Heart right ventricle (tissue), 16 donors: ENCODE results near the gene HIVEP3. TPM values are rescaled to one million over a fixed set of nuclear protein-coding genes. Genes with fewer than 3 reads are reported as not detected.

Experiments
- ATAC-seq, 8 donors: fragments of 200-7000 bp; cut with Tn5 transposase; one replicate each; pipeline ENCODE4 v1.9.1; 2020; ENCODE audit warnings: mild to moderate bottlenecking in 8 of 8, moderate library complexity in 8 of 8, moderate number of reproducible peaks in 1 of 8
- DNase-seq, 2 donors: peaks; one replicate each; pipeline ENCODE4 v3.0.0-alpha.2; 2020
- H3K27ac ChIP-seq, 10 donors: fragments of 200-600 bp; sonication (generic) in 2 of 10; one replicate each; pipeline versions ENCODE4 v1.5.0 to v1.8.0; 2020 to 2022; ENCODE audit warnings: mild to moderate bottlenecking in 3 of 10
- H3K27me3 ChIP-seq, 7 donors: fragments of 200-600 bp; one replicate each; pipeline ENCODE4 v1.8.0; 2021 to 2022; ENCODE audit warnings: mild to moderate bottlenecking in 2 of 7
- H3K36me3 ChIP-seq, 9 donors: fragments of 200-600 bp; sonication (generic) in 1 of 9; one replicate each; pipeline versions ENCODE4 v1.5.0 to v1.8.0; 2020 to 2022; ENCODE audit warnings: mild to moderate bottlenecking in 2 of 9
- H3K4me1 ChIP-seq, 9 donors: fragments of 200-600 bp; sonication (generic) in 1 of 9; one replicate each; pipeline versions ENCODE4 v1.5.0 to v1.8.0; 2020 to 2022; ENCODE audit warnings: mild to moderate bottlenecking in 4 of 9
- H3K4me3 ChIP-seq, 10 donors: fragments of 200-600 bp; sonication (generic) in 2 of 10; one replicate each; pipeline versions ENCODE4 v1.5.0 to v1.8.0; 2020 to 2022; ENCODE audit warnings: mild to moderate bottlenecking in 7 of 10, moderate library complexity in 2 of 10
- H3K9me3 ChIP-seq, 11 donors: fragments of 200-600 bp in 10 of 11; sonication (generic) in 2 of 11; one replicate each; pipeline versions ENCODE4 v1.5.0 to v1.8.0; 2013 to 2022; ENCODE audit warnings: mild to moderate bottlenecking in 2 of 11, control low read depth in 1 of 11, moderate library complexity in 1 of 11
- WGBS, 2 donors: extraction: QIAGEN DNeasy Blood & Tissue Kit; methylation state at CpG; one replicate each; pipeline ENCODE4 v1.1.7; 2013; ENCODE audit warnings: inconsistent platforms in 1 of 2; 5-methylcytosine and 5-hydroxymethylcytosine counted together
- intact Hi-C, 10 donors: fragments of 100-400 bp; cut with DNase I; formaldehyde crosslinking; loops; one replicate each; pipeline versions ENCODE4 v1.11.1 to v1.14.2; 2022
- polyA plus RNA-seq, 2 donors: library from polyadenylated mRNA; stranded (reverse); fragments of 200-250 nt; gene quantifications; one replicate each; pipeline ENCODE4 v1.2.3, GENCODE V29; 2013
- total RNA-seq, 10 donors: library from RNA; stranded (reverse); fragmentation: NEBNext Ultra II Directional in 3 of 10; extraction: Animal tissue kit (Norgen Biotek cat#: 25700) in 3 of 10; gene quantifications; one replicate each; pipeline versions ENCODE4 v1.2.1 to v1.2.4, GENCODE V29; 2021 to 2023
- TF ChIP-seq, protein P1 (sequence below), 9 donors: fragments of 200-600 bp; sonication (generic) in 2 of 9; IDR thresholded peaks; one replicate each; pipeline versions ENCODE4 v1.5.0 to v1.8.0; 2021 to 2022; ENCODE audit warnings: antibody characterized with exemption in 9 of 9, mild to moderate bottlenecking in 5 of 9, moderate library complexity in 1 of 9
- donor health status: Arrhythmogenic right ventricular cardiomyopathy.
- donor health status: ischemic (EF 13 %, LVEDD 7.1; RV severe dilation, severe dysfunction).
- donor health status: healthy with polysubstance abuse.
- donor health status: DM: no; HTN: yes; CAD: no.
- donor health status: DM: no; HTN: no; CAD: no.
- donor health status: ischemic (EF 25% LVEDD 6.9; RV normal size, moderate dysfunction).
- donor health status: ischemic (EF 25% LVEDD 5.7; RV mildly dilated, moderate dysfunction).
- donor health status: healthy.
- donor health status: DM: yes; HTN: yes; CAD: no.
- donor health status: Ischemic cardiomyopathy.
- donor health status: ischemic (EF 35%, LVEDD 5.7; RV mildly dilated, moderate dysfunction).
- donor health status: nonischemic (EF 11% LVEDD 7.7; RV severe dilation, severe dysfunction).
- donor health status: DM: yes; HTN: yes; CAD: no.
- donor health status: PGD.
- donor health status: ischemic (EF 29% LVEDD 5.4; RV normal size, mild dysfunction).
- donor health status: nonischemic (EF 23%, LVEDD 6.1; RV moderate dilation, normal function).

The HIVEP3 gene
- total and polyA plus RNA-seq, 12 donors, result 2.6 to 7.5 (median 5.2) TPM

DNA sequence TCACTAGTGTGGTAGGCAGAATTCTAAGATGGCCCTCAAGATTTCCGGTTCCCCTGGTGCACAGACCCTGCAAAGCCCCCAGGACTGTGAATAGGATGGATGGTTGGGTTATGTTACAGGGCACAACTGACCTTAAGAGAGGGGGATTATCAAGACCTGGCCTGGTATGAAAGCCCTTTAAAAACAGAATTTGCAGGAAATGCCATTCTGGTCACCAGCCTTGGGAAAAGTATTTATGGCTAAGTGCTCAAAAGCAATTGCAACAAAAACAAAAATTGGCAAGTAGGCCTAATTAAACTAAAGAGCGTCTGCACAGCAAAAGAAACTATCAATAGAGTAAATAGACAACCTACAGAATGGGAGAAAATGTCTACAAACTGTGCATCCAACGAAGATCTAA is 289.6 kb downstream of the HIVEP3 start:
- TF ChIP-seq, protein P1, sequence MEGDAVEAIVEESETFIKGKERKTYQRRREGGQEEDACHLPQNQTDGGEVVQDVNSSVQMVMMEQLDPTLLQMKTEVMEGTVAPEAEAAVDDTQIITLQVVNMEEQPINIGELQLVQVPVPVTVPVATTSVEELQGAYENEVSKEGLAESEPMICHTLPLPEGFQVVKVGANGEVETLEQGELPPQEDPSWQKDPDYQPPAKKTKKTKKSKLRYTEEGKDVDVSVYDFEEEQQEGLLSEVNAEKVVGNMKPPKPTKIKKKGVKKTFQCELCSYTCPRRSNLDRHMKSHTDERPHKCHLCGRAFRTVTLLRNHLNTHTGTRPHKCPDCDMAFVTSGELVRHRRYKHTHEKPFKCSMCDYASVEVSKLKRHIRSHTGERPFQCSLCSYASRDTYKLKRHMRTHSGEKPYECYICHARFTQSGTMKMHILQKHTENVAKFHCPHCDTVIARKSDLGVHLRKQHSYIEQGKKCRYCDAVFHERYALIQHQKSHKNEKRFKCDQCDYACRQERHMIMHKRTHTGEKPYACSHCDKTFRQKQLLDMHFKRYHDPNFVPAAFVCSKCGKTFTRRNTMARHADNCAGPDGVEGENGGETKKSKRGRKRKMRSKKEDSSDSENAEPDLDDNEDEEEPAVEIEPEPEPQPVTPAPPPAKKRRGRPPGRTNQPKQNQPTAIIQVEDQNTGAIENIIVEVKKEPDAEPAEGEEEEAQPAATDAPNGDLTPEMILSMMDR (IDR thresholded peaks at IDR 0.05), result no peak
- WGBS, 2 donors, result 97 to 99% methylated on average over 3 of the region's 3 CpGs
- intact Hi-C loops, result no loop called here
- DNase-seq (no peak), ATAC-seq (no peak)
- Histone ChIP-seq H3K9me3 (no peaks in the 10 kb centered on the region), H3K4me3 (no peak overlapping the region), H3K27me3 (no peaks in the 10 kb centered on the region), H3K36me3 (no peaks in the 10 kb centered on the region), H3K27ac (no peak overlapping the region), H3K4me1 (peaks cover 0 to 7% (median 0%) of the 10 kb centered on the region in 9 donors)

DNA sequence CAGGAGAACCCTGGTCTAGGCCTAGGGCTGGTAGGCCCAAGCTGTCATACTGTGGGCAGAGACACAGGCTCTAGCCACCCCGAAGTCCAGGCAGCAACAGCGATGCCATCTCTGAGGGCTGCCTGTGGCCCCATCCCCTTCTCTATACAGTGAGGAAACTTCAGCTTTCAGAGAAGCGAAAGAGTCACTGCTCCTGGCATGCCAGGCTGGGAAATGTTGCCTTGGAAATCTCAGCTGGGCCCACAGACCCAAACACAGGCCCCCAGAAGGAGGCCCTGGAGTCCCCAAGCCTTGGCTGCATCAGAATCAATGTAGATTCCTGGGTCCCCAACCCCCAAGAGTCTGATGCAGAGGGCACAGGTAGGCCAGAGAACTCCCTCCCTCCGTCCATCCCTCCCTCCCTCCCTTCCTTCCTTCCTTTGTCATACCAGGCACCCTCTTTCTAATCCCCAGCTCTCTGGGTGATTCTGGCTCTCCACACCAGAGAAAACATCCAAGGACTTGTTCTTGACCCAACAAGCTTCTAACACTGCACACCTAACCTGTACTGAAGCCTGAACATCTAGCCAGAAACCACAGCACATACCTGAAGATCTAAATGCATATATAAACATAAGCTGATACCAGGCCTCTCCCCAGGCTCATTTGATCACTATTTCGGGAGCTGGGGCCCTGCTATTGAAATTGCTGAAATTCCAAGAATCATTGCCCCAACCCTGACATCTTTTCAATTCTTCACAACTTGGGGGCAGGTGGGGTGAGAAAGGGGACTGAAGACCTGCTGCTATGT is 291.0 kb downstream of the HIVEP3 start:
- WGBS, 2 donors, result 71 to 92% methylated on average over 5 of the region's 5 CpGs
- ATAC-seq (no peak), DNase-seq (no peak)

DNA sequence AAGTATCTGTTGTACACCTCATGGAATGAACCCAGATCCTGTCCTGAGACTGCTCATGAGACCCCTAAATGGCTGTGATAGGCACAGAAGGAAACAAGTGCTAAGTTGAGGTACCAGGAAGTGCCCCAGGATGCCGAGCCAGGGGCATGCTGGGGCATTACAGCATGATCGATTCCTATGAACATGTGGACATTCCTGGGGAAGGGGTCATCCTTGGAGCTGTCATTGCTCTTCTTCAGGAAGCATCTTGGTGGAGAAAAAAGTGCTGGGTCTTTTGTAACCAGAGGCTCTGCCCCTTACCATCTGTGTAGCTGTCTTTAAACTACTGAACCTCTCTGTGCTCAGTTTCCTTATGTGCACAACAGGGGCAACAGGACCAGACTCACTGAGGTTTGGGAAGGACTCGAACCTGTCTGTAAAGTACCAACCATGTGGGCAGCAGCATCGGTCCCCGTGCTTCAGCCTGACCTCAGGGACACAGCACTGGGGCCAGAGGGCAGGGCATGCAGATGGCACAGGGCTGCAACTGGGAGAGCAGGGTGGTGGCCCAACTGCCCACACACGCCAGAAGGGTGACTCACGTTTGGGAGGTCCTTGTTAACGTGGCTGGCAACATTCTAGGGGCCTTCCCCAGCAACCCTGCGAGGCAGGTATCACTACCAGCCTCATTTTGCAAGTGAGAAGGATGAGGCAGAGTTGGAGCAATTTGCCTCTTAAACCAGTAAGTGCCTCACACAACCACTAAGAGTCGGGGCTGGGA is 291.9 kb downstream of the HIVEP3 start:
- Histone ChIP-seq H3K4me1 (peaks cover 0 to 20% (median 11%) of the 10 kb centered on the region in 9 donors), H3K27ac (no peak overlapping the region), H3K36me3 (no peaks in the 10 kb centered on the region), H3K4me3 (no peak overlapping the region), H3K9me3 (no peaks in the 10 kb centered on the region), H3K27me3 (no peaks in the 10 kb centered on the region)
- ATAC-seq, result peak in 1 of 8 donors; percentile 15
- intact Hi-C loops, result no loop called here
- no peak for DNase-seq
- 83 to 89% methylated on average over 10 of the region's 10 CpGs for WGBS, 2 donors
- TF ChIP-seq, protein P1 (IDR thresholded peaks at IDR 0.05), result no peak

More for the DNA sequence above, 291.0 kb downstream of the HIVEP3 start:
- intact Hi-C loops, result no loop called here
- Histone ChIP-seq H3K36me3 (no peaks in the 10 kb centered on the region), H3K4me1 (peaks cover 0 to 16% (median 6%) of the 10 kb centered on the region in 9 donors), H3K27ac (no peak overlapping the region), H3K4me3 (no peak overlapping the region), H3K27me3 (no peaks in the 10 kb centered on the region), H3K9me3 (no peaks in the 10 kb centered on the region)
- TF ChIP-seq, protein P1 (IDR thresholded peaks at IDR 0.05), result no peak

DNA sequence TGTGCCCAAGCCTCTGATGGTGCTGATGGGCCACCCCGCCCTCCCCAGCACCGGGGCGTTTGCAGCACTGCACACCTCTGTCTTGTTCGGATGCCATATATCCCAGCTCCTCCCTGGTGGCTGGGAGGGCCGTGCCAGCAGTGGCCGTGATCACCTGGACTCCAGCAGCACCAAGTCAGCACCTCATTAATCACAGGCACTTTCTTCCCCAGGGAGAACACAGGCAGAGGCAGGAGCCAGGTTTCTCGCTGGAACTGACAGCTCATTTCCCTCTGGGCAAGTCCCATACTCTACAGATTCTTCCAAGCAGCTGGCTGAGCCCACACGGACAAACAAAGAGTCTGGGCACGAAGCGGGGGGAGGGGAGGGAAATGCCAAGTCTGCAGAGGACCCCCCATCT is 292.6 kb downstream of the HIVEP3 start:
- H3K4me3 ChIP-seq, result no peak overlapping the region
- ATAC-seq, result peak in 4 of 8 donors; percentile 18 to 39 (median 35)
- DNase-seq, result no peak
- TF ChIP-seq, protein P1 (IDR thresholded peaks at IDR 0.05), result no peak
- H3K36me3 ChIP-seq, result no peaks in the 10 kb centered on the region
- no peaks in the 10 kb centered on the region for H3K9me3 ChIP-seq
- intact Hi-C loops, result no loop called here
- H3K4me1 ChIP-seq, result peaks cover 0 to 20% (median 11%) of the 10 kb centered on the region in 9 donors
- H3K27me3 ChIP-seq, result no peaks in the 10 kb centered on the region
- H3K27ac ChIP-seq, result no peak overlapping the region
- WGBS, 2 donors, result 51% methylated on average over 10 of the region's 10 CpGs
